GM12891 (cell line): ENCODE data around the gene CARNS1.

ENCODE experiments used
- PAX5 ChIP-seq: IDR thresholded peaks from 2 replicates; pipeline ENCODE4 v1.6.1; 2011; ENCODE audit warnings: low read length, moderate library complexity, mild to moderate bottlenecking; ENCODE audit not compliant: insufficient read depth, severe bottlenecking
- POLR2A ChIP-seq: IDR thresholded peaks from 2 replicates; pipeline ENCODE4 v1.6.1; 2011; ENCODE audit warnings: low read depth, low read length, control low read depth
- POLR2AphosphoS5 ChIP-seq: IDR thresholded peaks from 2 replicates; pipeline ENCODE4 v1.6.1; 2011; ENCODE audit warnings: low read depth, low read length, control low read depth
- SPI1 ChIP-seq: IDR thresholded peaks from 2 replicates; pipeline ENCODE4 v1.6.1; 2011; ENCODE audit warnings: low read depth, low read length, control low read depth

DNA sequence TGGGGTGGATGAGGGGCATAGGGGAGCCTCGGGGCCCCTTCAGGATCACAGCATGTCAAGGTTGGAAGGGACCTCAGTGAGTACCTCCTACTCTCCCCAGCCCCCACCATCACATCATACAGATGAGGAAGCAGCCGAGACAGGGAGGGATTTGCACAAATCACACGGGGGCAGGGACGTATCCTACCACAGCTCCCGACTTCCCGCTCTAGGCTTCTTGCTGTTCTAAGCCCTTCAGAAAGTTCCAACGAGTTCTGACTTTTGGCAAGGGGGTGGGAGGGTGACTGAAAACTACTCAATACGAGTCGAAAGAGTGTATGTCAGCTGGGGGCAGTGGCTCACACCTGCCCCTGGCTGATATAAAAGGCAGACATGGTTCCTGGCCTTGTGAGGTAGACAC, 28.4 kb upstream of the CARNS1 start:
- TF ChIP-seq POLR2A: no peak
- no peak for TF ChIP-seq POLR2AphosphoS5
- no peak for TF ChIP-seq PAX5
- TF ChIP-seq SPI1: no peak
